Measurements from ENCODE around the gene CXCL10. TPM values are rescaled to one million over a fixed set of nuclear protein-coding genes. Genes with fewer than 3 reads are reported as not detected.

CXCL10 gene
- under 1 TPM; 0.36 to 0.51 TPM for total RNA-seq

- ChIA-PET CTCF (interaction anchor here (0.9 to 1.2 kb wide), 2 partner anchors 31 to 35 kb away, joined by 3 to 4 read pairs; no protein-coding TSS in a partner anchor), POLR2A (no interaction called here)
- Mint-ChIP-seq H3K9me3 (no peaks in the 10 kb centered on the region), H3K27me3 (no peaks in the 10 kb centered on the region), H3K4me1 (ENCODE audit: low read depth) (peaks cover 38% of the 10 kb centered on the region), H3K4me3 (no peak within 1 kb of the TSS), H3K36me3 (no peaks in the 10 kb centered on the region), H3K27ac (no peak within 1 kb of the TSS)
- DNase-seq, result no peak
- intact Hi-C loops (cut with micrococcal nuclease), result no loop called here
These were observed at the start of gene CXCL10 for GRCh38 chr4:76023389-76023788. CXCL10 (minus strand) TSS chr4:76023497; CDS start chr4:76023431, 66 bp downstream.

- no peak overlapping the region for H3K4me3 Mint-ChIP-seq
- ChIA-PET CTCF (interaction anchor here (3.9 kb wide), 1 partner anchor 77 kb away, joined by 26 read pairs; no protein-coding TSS in a partner anchor), POLR2A (no interaction called here)
- intact Hi-C loops (cut with micrococcal nuclease), result no loop called here
- no peaks in the 10 kb centered on the region for H3K4me1 Mint-ChIP-seq (ENCODE audit: low read depth)
- H3K9me3 Mint-ChIP-seq, result no peaks in the 10 kb centered on the region
- H3K27ac Mint-ChIP-seq, result no peak overlapping the region
- no peaks in the 10 kb centered on the region for H3K36me3 Mint-ChIP-seq
- H3K27me3 Mint-ChIP-seq, result no peaks in the 10 kb centered on the region
- DNase-seq, result no peak
These were observed 49.5 kb upstream of the CXCL10 start for GRCh38 chr4:76072760-76073159.

GRCh38 chr4:76067652-76068286 lies 44.5 kb upstream of the CXCL10 start:
- Mint-ChIP-seq H3K27me3 (no peaks in the 10 kb centered on the region), H3K4me3 (no peak overlapping the region), H3K4me1 (ENCODE audit: low read depth) (no peaks in the 10 kb centered on the region), H3K27ac (no peak overlapping the region), H3K9me3 (no peaks in the 10 kb centered on the region), H3K36me3 (no peaks in the 10 kb centered on the region)
- intact Hi-C loops (cut with micrococcal nuclease), result loop anchor here (1.0 to 5.0 kb wide), 4 partner anchors 72 to 172 kb away; no protein-coding TSS in a partner anchor
- ChIA-PET POLR2A (no interaction called here), CTCF (interaction anchor here (0.8 to 4.3 kb wide), 10 partner anchors 10 to 152 kb away, joined by 3 to 93 read pairs (median 4); partner anchors contain the start of genes NAAA and SDAD1)
- peak; percentile 79 for DNase-seq

GRCh38 chr4:76066546-76066945 lies 43.2 kb upstream of the CXCL10 start:
- intact Hi-C loops (cut with micrococcal nuclease), result loop anchor here (5.0 kb wide), 1 partner anchor 129 kb away; no protein-coding TSS in a partner anchor
- Mint-ChIP-seq H3K9me3 (no peaks in the 10 kb centered on the region), H3K4me3 (no peak overlapping the region), H3K27ac (no peak overlapping the region), H3K36me3 (no peaks in the 10 kb centered on the region), H3K4me1 (ENCODE audit: low read depth) (peaks cover 5% of the 10 kb centered on the region), H3K27me3 (peaks cover 5% of the 10 kb centered on the region)
- POLR2A ChIA-PET, result no interaction called here
- DNase-seq, result no peak
- CTCF ChIA-PET, result interaction anchor here (1.0 to 2.7 kb wide), 7 partner anchors 12 to 150 kb away, joined by 3 to 93 read pairs (median 6); partner anchors contain the start of gene SDAD1

GRCh38 chr4:76061982-76062381 lies 38.7 kb upstream of the CXCL10 start:
- ChIA-PET CTCF (interaction anchor here (0.6 to 5.1 kb wide), 2 partner anchors 19 to 67 kb away, joined by 3 to 79 read pairs; no protein-coding TSS in a partner anchor), POLR2A (no interaction called here)
- Mint-ChIP-seq H3K4me1 (ENCODE audit: low read depth) (peaks cover 48% of the 10 kb centered on the region), H3K27me3 (peaks cover 18% of the 10 kb centered on the region), H3K27ac (no peak overlapping the region), H3K36me3 (no peaks in the 10 kb centered on the region), H3K4me3 (no peak overlapping the region), H3K9me3 (no peaks in the 10 kb centered on the region)
- intact Hi-C loops (cut with micrococcal nuclease), result loop anchor here (5.0 kb wide), 1 partner anchor 85 kb away; the partner anchor contains the start of gene NUP54
- DNase-seq, result no peak

- POLR2A ChIA-PET, result no interaction called here
- peaks cover 48% of the 10 kb centered on the region for H3K4me1 Mint-ChIP-seq (ENCODE audit: low read depth)
- CTCF ChIA-PET, result interaction anchor here (0.6 to 5.1 kb wide), 2 partner anchors 19 to 66 kb away, joined by 3 to 79 read pairs; no protein-coding TSS in a partner anchor
These were observed 38.1 kb upstream of the CXCL10 start for GRCh38 chr4:76061421-76061820.

GRCh38 chr4:76060506-76060905 lies 37.2 kb upstream of the CXCL10 start:
- H3K36me3 Mint-ChIP-seq, result no peaks in the 10 kb centered on the region
- no peaks in the 10 kb centered on the region for H3K9me3 Mint-ChIP-seq
- peaks cover 54% of the 10 kb centered on the region for H3K4me1 Mint-ChIP-seq (ENCODE audit: low read depth)
- H3K27ac Mint-ChIP-seq, result no peak overlapping the region
- H3K27me3 Mint-ChIP-seq, result peaks cover 26% of the 10 kb centered on the region
- no peak for DNase-seq
- ChIA-PET POLR2A (no interaction called here), CTCF (interaction anchor here (5.1 kb wide), 1 partner anchor 65 kb away, joined by 79 read pairs; no protein-coding TSS in a partner anchor)
- H3K4me3 Mint-ChIP-seq, result no peak overlapping the region
- intact Hi-C loops (cut with micrococcal nuclease), result loop anchor here (5.0 kb wide), 1 partner anchor 87 kb away; the partner anchor contains the start of gene NUP54

More at GRCh38 chr4:76061421-76061820, 38.1 kb upstream of the CXCL10 start:
- intact Hi-C loops (cut with micrococcal nuclease), result loop anchor here (5.0 kb wide), 1 partner anchor 86 kb away; the partner anchor contains the start of gene NUP54
- DNase-seq, result no peak
- Mint-ChIP-seq H3K4me3 (no peak overlapping the region), H3K36me3 (no peaks in the 10 kb centered on the region), H3K27me3 (peaks cover 18% of the 10 kb centered on the region), H3K27ac (no peak overlapping the region), H3K9me3 (no peaks in the 10 kb centered on the region)

GRCh38 chr4:76059750-76060149 lies 36.5 kb upstream of the CXCL10 start:
- Mint-ChIP-seq H3K27ac (no peak overlapping the region), H3K27me3 (peaks cover 28% of the 10 kb centered on the region), H3K36me3 (no peaks in the 10 kb centered on the region), H3K4me3 (no peak overlapping the region), H3K4me1 (ENCODE audit: low read depth) (peaks cover 61% of the 10 kb centered on the region), H3K9me3 (no peaks in the 10 kb centered on the region)
- POLR2A ChIA-PET, result no interaction called here
- CTCF ChIA-PET, result interaction anchor here (2.7 kb wide), 1 partner anchor 64 kb away, joined by 22 read pairs; no protein-coding TSS in a partner anchor
- intact Hi-C loops (cut with micrococcal nuclease), result loop anchor here (2.0 to 5.0 kb wide), 5 partner anchors 69 to 968 kb away; partner anchors contain the start of genes NUP54 and SDAD1
- no peak for DNase-seq

GRCh38 chr4:76058888-76059426 lies 35.7 kb upstream of the CXCL10 start:
- peaks cover 62% of the 10 kb centered on the region for H3K4me1 Mint-ChIP-seq (ENCODE audit: low read depth)
- DNase-seq, result no peak
- H3K27ac Mint-ChIP-seq, result peak overlapping the region; percentile 62
- H3K9me3 Mint-ChIP-seq, result no peaks in the 10 kb centered on the region
- ChIA-PET CTCF (interaction anchor here (1.0 to 2.7 kb wide), 5 partner anchors 17 to 163 kb away, joined by 3 to 22 read pairs (median 5); partner anchors contain the start of gene CXCL10), POLR2A (interaction anchor here (1.1 to 1.7 kb wide), 5 partner anchors 16 to 119 kb away, joined by 4 to 11 read pairs (median 4); partner anchors contain the start of genes NAAA and SDAD1)
- no peak overlapping the region for H3K4me3 Mint-ChIP-seq
- intact Hi-C loops (cut with micrococcal nuclease), result loop anchor here (1.0 to 5.0 kb wide), 7 partner anchors 17 to 1528 kb away; partner anchors contain the start of gene SDAD1
- H3K36me3 Mint-ChIP-seq, result no peaks in the 10 kb centered on the region
- H3K27me3 Mint-ChIP-seq, result peaks cover 29% of the 10 kb centered on the region

- Mint-ChIP-seq H3K4me3 (no peak overlapping the region), H3K36me3 (no peaks in the 10 kb centered on the region), H3K9me3 (no peaks in the 10 kb centered on the region), H3K27me3 (peaks cover 33% of the 10 kb centered on the region), H3K27ac (peak overlapping the region; percentile 62), H3K4me1 (ENCODE audit: low read depth) (peaks cover 62% of the 10 kb centered on the region)
- intact Hi-C loops (cut with micrococcal nuclease), result loop anchor here (1.0 to 5.0 kb wide), 7 partner anchors 16 to 1529 kb away; partner anchors contain the start of gene SDAD1
- DNase-seq, result no peak
- CTCF ChIA-PET, result interaction anchor here (0.7 to 2.7 kb wide), 7 partner anchors 9 to 162 kb away, joined by 3 to 22 read pairs (median 3); partner anchors contain the start of gene CXCL10
- POLR2A ChIA-PET, result interaction anchor here (0.6 to 1.7 kb wide), 7 partner anchors 15 to 118 kb away, joined by 3 to 11 read pairs (median 4); partner anchors contain the start of genes NAAA and SDAD1
These were observed 35.0 kb upstream of the CXCL10 start for GRCh38 chr4:76058302-76058701.

- Mint-ChIP-seq H3K4me1 (ENCODE audit: low read depth) (peaks cover 45% of the 10 kb centered on the region), H3K9me3 (no peaks in the 10 kb centered on the region), H3K36me3 (no peaks in the 10 kb centered on the region), H3K27ac (no peak overlapping the region), H3K4me3 (no peak overlapping the region), H3K27me3 (peaks cover 20% of the 10 kb centered on the region)
- DNase-seq, result no peak
- POLR2A ChIA-PET, result no interaction called here
- intact Hi-C loops (cut with micrococcal nuclease), result loop anchor here (5.0 kb wide), 1 partner anchor 972 kb away; no protein-coding TSS in a partner anchor
- CTCF ChIA-PET, result interaction anchor here (2.4 to 4.2 kb wide), 2 partner anchors 12 to 60 kb away, joined by 15 to 38 read pairs; no protein-coding TSS in a partner anchor
These were observed 32.1 kb upstream of the CXCL10 start for GRCh38 chr4:76055421-76055820.
